Measurements from ENCODE around the gene ARHGEF10L. TPM values are rescaled to one million over a fixed set of nuclear protein-coding genes. Genes with fewer than 3 reads are reported as not detected.

ARHGEF10L gene
- total RNA-seq, 1 donor from 2014 or later = 27.8 TPM

DNA sequence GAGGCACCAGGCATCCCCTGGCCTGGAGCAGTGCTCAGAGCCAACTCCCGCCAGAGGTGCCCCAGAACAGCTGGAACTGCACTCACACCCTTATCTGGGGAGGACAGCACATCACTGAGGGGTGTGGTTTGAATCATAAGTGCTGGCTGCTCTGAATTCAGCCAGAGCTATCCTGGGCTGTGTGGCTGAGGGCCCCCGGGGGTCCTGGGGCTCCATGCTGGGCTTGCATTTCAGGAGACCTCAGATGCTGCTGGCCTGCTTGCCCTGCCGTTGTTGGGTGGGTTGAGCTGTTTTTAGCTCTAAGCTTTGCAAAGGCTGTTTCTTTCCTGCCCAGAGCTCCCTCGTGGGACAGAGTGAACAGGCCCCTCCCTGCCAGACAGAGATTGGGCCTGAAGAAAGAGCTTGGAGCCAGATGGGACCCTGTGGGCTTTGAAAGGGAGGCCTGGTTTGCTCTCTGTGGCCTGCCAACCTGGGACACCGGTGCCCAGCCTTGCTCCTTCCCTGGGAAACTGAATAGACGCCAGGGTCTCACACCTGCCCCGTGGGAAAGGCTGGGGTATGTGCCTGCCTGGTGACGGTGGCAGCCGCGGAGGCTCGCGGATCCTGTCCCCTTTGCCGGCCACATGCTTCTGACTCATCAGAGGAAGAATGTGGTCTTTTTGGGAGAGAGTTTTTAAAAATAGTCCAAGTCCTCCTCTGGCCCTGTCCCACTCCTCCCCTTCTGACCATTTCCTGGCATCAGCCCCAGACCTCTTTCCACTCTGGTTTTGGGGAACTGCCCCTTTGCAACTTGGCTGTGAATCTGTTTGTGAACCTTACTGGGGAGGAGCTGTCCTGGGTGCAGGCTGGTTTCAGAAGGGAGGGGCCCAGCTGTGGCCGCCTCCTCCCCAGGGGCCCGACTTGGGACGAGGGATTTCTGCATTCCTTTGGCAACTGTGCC lies 30.0 kb downstream of the ARHGEF10L start:
- DNase-seq (ENCODE audit: low read depth) = no peak
- H3K4me3 ChIP-seq (ENCODE audit: low read depth, low read length) = no peak overlapping the region
- TF ChIP-seq, protein P1, sequence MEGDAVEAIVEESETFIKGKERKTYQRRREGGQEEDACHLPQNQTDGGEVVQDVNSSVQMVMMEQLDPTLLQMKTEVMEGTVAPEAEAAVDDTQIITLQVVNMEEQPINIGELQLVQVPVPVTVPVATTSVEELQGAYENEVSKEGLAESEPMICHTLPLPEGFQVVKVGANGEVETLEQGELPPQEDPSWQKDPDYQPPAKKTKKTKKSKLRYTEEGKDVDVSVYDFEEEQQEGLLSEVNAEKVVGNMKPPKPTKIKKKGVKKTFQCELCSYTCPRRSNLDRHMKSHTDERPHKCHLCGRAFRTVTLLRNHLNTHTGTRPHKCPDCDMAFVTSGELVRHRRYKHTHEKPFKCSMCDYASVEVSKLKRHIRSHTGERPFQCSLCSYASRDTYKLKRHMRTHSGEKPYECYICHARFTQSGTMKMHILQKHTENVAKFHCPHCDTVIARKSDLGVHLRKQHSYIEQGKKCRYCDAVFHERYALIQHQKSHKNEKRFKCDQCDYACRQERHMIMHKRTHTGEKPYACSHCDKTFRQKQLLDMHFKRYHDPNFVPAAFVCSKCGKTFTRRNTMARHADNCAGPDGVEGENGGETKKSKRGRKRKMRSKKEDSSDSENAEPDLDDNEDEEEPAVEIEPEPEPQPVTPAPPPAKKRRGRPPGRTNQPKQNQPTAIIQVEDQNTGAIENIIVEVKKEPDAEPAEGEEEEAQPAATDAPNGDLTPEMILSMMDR (conservative IDR thresholded peaks at IDR 0.05; ENCODE audit: low read depth, low read length) = no peak

DNA sequence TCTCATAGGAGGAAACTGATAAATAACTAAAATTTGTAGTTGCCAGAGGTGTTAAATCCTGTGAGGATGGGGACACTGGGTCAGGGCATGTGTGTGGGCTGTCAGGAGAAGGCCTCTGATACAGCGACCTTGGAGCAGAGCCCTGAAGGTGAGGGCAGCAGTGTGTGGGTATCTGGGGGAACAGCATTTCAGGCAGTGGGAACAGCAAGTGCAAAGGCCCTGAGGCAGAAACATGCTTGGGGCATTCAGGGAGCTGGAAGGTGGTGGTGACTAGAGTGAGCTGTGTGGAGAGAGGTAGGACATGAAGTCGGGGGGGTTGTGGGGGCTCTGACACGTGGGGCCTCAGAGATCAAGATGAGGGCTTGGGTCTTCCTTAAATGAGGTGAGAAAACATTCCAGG lies 30.7 kb downstream of the ARHGEF10L start:
- H3K4me3 ChIP-seq (ENCODE audit: low read depth, low read length) = no peak overlapping the region
- DNase-seq (ENCODE audit: low read depth) = no peak
- TF ChIP-seq, protein P1 (conservative IDR thresholded peaks at IDR 0.05; ENCODE audit: low read depth, low read length) = no peak

DNA sequence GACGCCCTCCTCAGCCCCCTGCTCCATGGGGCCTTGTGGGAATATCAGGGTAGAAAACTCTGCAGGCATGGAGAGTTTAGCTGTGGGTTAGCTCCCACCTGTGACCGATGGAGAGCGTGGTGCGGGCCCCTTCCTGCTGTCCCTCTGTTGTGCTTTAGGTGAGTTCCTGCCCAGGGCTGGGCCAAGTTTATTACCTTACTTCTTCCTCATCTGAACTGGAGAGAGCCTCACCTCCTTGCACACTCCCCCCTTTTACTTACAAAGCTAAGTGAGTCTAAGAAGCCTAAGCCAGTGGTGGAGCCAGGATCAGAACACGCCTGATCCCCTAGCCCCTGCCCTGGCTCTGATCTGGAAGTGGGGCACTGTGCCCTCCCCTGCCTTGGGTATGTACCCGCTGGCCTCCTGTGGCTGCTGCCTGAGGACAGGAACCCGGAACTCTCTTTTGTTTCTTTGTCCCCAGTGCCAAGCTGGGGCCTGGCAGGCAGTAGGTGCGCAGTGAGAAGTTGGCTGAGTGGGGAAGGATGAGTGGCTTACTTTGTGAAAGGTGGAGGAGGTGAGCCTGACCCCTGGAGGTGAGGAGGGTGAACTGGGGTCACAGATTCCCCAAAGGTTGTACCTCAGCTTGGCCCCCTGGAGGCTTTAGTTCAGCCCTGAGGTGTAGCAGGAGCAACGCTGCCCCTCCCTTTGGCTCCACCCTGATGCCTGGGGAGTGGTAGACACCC lies 32.9 kb downstream of the ARHGEF10L start:
- no peak overlapping the region for H3K4me3 ChIP-seq (ENCODE audit: low read depth, low read length)
- TF ChIP-seq, protein P1 (conservative IDR thresholded peaks at IDR 0.05; ENCODE audit: low read depth, low read length) = peak; percentile 41
- no peak for DNase-seq (ENCODE audit: low read depth)

DNA sequence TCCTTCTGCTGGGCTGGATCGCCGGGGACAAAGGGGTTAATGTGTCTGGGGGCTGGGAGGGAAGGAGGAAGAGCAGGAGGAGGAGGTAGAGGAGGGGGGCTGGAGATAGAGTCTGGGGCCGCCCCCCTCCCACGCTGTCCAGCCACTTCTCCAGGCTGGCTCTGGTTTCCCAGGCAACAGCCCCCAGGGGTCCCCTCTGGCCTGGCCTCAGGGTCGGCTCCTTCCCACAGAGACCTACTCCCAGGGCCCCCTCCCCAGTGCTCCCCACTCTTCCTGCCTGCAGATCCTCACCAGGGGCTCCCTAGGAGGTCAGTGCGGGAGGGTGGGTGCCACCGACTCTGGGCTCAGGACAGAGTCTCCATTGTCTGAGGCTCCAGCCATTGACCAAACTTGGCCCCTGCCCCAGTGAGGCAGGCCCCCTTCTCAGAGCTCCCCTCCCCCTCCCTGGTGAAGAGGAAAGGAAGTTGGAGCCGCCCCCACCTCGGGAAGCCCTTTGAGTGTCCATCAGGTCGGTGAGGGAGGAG lies 34.1 kb downstream of the ARHGEF10L start:
- TF ChIP-seq, protein P1 (conservative IDR thresholded peaks at IDR 0.05; ENCODE audit: low read depth, low read length) = no peak
- no peak overlapping the region for H3K4me3 ChIP-seq (ENCODE audit: low read depth, low read length)
- no peak for DNase-seq (ENCODE audit: low read depth)

DNA sequence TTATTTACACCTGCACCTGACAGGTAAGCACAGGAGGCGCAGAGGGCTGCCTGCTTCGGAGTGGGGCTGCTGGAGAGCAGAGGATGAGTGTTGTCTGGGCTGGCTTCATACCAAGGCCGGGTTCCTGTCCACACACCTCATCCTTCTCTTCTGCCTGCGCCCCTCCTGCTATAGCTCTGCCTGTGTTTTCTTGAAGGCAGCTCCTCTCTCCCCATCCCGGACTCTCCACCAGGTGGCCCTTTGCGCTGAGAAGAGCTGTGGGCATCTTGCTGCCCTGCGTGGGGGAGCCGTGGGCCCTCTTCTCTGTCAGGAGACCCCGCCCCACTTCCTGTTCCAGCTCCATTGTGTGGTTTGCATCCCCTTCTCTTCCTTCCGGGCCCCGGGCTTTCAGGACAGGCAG lies 35.0 kb downstream of the ARHGEF10L start:
- TF ChIP-seq, protein P1 (conservative IDR thresholded peaks at IDR 0.05; ENCODE audit: low read depth, low read length) = peak; percentile 45
- H3K4me3 ChIP-seq (ENCODE audit: low read depth, low read length) = no peak overlapping the region
- DNase-seq (ENCODE audit: low read depth) = no peak

DNA sequence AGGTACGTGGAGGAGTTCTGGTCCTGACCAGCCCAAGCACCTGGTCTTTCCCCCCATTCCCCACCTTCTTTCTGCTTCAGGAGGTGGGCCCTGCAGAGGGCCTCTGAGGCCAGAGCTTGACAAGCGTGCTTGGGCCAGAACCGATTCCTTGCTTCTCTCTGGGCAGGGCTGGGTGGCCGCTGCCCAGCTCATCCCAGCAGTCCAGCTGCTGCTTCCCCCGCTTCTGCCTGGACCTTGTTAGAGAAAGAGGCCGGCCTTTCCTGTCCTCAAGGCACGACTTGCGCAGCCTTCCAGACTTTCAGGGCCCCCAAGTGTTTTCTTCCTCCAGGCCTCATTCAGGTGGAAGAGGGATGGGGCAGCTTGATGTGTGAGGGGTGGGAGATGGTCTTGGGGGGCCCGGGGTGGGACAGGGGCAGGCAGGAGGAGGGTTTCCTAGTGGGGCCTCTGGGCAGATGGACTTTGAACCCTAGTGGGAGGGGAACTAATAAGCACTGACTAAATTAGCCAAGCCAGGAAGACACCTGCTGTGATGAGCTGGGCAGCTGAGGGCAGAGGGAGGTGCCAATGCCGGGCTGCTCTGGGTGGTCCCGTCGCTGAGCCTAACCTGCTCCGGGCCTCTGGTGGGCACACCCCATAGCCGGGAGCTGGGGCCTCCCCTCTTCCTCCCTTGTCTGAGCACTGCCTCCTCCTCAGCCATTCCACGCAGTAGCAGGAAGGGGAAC lies 36.5 kb downstream of the ARHGEF10L start:
- DNase-seq (ENCODE audit: low read depth) = no peak
- TF ChIP-seq, protein P1 (conservative IDR thresholded peaks at IDR 0.05; ENCODE audit: low read depth, low read length) = no peak
- H3K4me3 ChIP-seq (ENCODE audit: low read depth, low read length) = no peak overlapping the region

All from epithelial cell of proximal tubule (primary cell).